CD4-positive, alpha-beta T cell (primary cell): ENCODE data around the gene METTL18. TPM values are rescaled to one million over a fixed set of nuclear protein-coding genes. Genes with fewer than 3 reads are reported as not detected.

Source experiments
- ATAC-seq: fragments of 200-7000 bp; cut with Tn5 transposase; one replicate; pipeline ENCODE4 v1.10.0; 2022; ENCODE audit warnings: mild to moderate bottlenecking; ENCODE audit not compliant: poor library complexity
- CTCF ChIA-PET: fragments of 350-600 bp; sonication (Branson Sonifier 250); formaldehyde crosslinking; loops from one replicate; lab custom pipeline; 2021; ENCODE audit warnings: antibody characterized with exemption, inconsistent platforms; lab: Charles Lee
- POLR2A ChIA-PET: fragments of 350-600 bp; sonication (Branson Sonifier 250); formaldehyde crosslinking; loops from one replicate; lab custom pipeline; 2021; ENCODE audit warnings: antibody characterized with exemption, inconsistent platforms; lab: Charles Lee
- DNase-seq, 14 experiments: peaks; one replicate each; pipeline ENCODE4 v3.0.0-alpha.2; 2013 to 2020; ENCODE audit warnings: mixed read lengths in 2 of 14
- H3K27ac ChIP-seq, 2 donors: one replicate each; pipeline versions ENCODE4 v1.5.1 to v1.7.0; 2013; ENCODE audit warnings: low read length in 2 of 2, low read depth in 1 of 2, mild to moderate bottlenecking in 1 of 2
- H3K27me3 ChIP-seq, 2 experiments: 1 replicate in 1 of 2; 2 replicates in 1 of 2; pipeline versions ENCODE4 v1.6.1 to v1.7.0; 2013; ENCODE audit warnings: low read length in 2 of 2, control low read depth in 1 of 2, mild to moderate bottlenecking in 1 of 2, moderate library complexity in 1 of 2; ENCODE audit not compliant: insufficient read depth in 2 of 2, control insufficient read depth in 1 of 2
- H3K36me3 ChIP-seq: one replicate; pipeline ENCODE4 v1.6.1; 2013; ENCODE audit warnings: low read length, control low read depth; ENCODE audit not compliant: insufficient read depth
- H3K4me1 ChIP-seq: one replicate; pipeline ENCODE4 v1.6.1; 2013; ENCODE audit warnings: low read length, control low read depth; ENCODE audit not compliant: insufficient read depth
- H3K4me3 ChIP-seq: one replicate; pipeline ENCODE4 v1.5.1; 2013; ENCODE audit warnings: mild to moderate bottlenecking, low read length, moderate library complexity
- H3K9me3 ChIP-seq, 2 experiments: 1 replicate in 1 of 2; 2 replicates in 1 of 2; pipeline versions ENCODE4 v1.6.1 to v1.7.0; 2013; ENCODE audit warnings: low read length in 2 of 2, mild to moderate bottlenecking in 2 of 2, control low read depth in 1 of 2, moderate library complexity in 1 of 2; ENCODE audit not compliant: control insufficient read depth in 1 of 2, insufficient read depth in 1 of 2
- H3K27ac Mint-ChIP-seq: one replicate; pipeline ENCODE4 v1.8.0; 2020; ENCODE audit warnings: mixed read lengths
- H3K27me3 Mint-ChIP-seq: one replicate; pipeline ENCODE4 v1.8.0; 2021; ENCODE audit warnings: mixed read lengths
- H3K36me3 Mint-ChIP-seq: one replicate; pipeline ENCODE4 v1.8.0; 2021; ENCODE audit warnings: low read depth, mixed read lengths
- H3K4me1 Mint-ChIP-seq: one replicate; pipeline ENCODE4 v1.8.0; 2021; ENCODE audit warnings: low read depth, mixed read lengths
- H3K4me3 Mint-ChIP-seq: one replicate; pipeline ENCODE4 v1.8.0; 2020; ENCODE audit warnings: mild to moderate bottlenecking, mixed read lengths
- H3K9me3 Mint-ChIP-seq: one replicate; pipeline ENCODE4 v1.8.0; 2020; ENCODE audit warnings: mixed read lengths
- CTCF ChIP-seq: fragments of 200-600 bp; IDR thresholded peaks from one replicate; pipeline ENCODE4 v1.8.0; 2022; ENCODE audit warnings: antibody characterized with exemption, mild to moderate bottlenecking
- intact Hi-C, 2 experiments: fragments of 100-400 bp; cut with DNase I in 1 of 2; cut with micrococcal nuclease in 1 of 2; formaldehyde crosslinking; loops; one replicate each; pipeline versions ENCODE4 v1.15.1 to v1.9.0; 2023 to 2025; cut with DNase I, micrococcal nuclease
- total RNA-seq, 174 experiments: library from RNA in 2 of 174; stranded (reverse) in 2 of 174; gene quantifications; one replicate each; pipeline ENCODE4 v1.2.3 and lab custom pipeline; 2021 to 2026

The METTL18 gene
- total RNA-seq, 2 experiments from 2014 or later: 5.1 to 5.6 TPM

GRCh38 chr1:169788402-169788801 lies 6.3 kb downstream of the METTL18 start:
- peaks cover 28% of the 10 kb centered on the region for H3K27me3 Mint-ChIP-seq
- intact Hi-C loops: loop anchor here in 1 of 2 experiments (5.0 kb wide), 1 partner anchor 201 kb away; the partner anchor contains the start of gene F5
- no peaks in the 10 kb centered on the region for H3K9me3 ChIP-seq
- DNase-seq (no peak), ATAC-seq (no peak)
- peaks cover 23% of the 10 kb centered on the region for H3K4me1 Mint-ChIP-seq
- no peak overlapping the region for H3K27ac Mint-ChIP-seq
- no peak overlapping the region for H3K4me3 Mint-ChIP-seq
- peaks cover 20% of the 10 kb centered on the region for H3K36me3 Mint-ChIP-seq
- H3K27me3 ChIP-seq: peaks cover 4 to 17% of the 10 kb centered on the region in 2 experiments
- H3K9me3 Mint-ChIP-seq: no peaks in the 10 kb centered on the region
- ChIA-PET CTCF (no interaction called here), POLR2A (no interaction called here)
- H3K36me3 ChIP-seq: peaks cover 8% of the 10 kb centered on the region
- no peak for TF ChIP-seq CTCF
- H3K27ac ChIP-seq: no peak overlapping the region
- H3K4me3 ChIP-seq: no peak overlapping the region
- no peaks in the 10 kb centered on the region for H3K4me1 ChIP-seq

GRCh38 chr1:169786974-169787373 lies 7.7 kb downstream of the METTL18 start:
- ChIA-PET POLR2A (no interaction called here), CTCF (no interaction called here)
- no peak for TF ChIP-seq CTCF
- Histone ChIP-seq H3K36me3 (no peaks in the 10 kb centered on the region), H3K27me3 (peaks cover 4 to 24% of the 10 kb centered on the region in 2 experiments), H3K9me3 (no peaks in the 10 kb centered on the region), H3K27ac (no peak overlapping the region), H3K4me3 (no peak overlapping the region), H3K4me1 (no peaks in the 10 kb centered on the region)
- Mint-ChIP-seq H3K27ac (no peak overlapping the region), H3K27me3 (peaks cover 37% of the 10 kb centered on the region), H3K4me1 (peaks cover 8% of the 10 kb centered on the region), H3K36me3 (peaks cover 8% of the 10 kb centered on the region), H3K4me3 (no peak overlapping the region), H3K9me3 (no peaks in the 10 kb centered on the region)
- ATAC-seq (no peak), DNase-seq (no peak)
- intact Hi-C loops: loop anchor here in 1 of 2 experiments (5.0 kb wide), 1 partner anchor 200 kb away; the partner anchor contains the start of gene F5

GRCh38 chr1:169785267-169785666 lies 9.4 kb downstream of the METTL18 start:
- peaks cover 37% of the 10 kb centered on the region for H3K27me3 Mint-ChIP-seq
- TF ChIP-seq CTCF: no peak
- no peak overlapping the region for H3K4me3 Mint-ChIP-seq
- no peaks in the 10 kb centered on the region for H3K9me3 ChIP-seq
- ChIA-PET POLR2A (interaction anchor here (0.6 kb wide), 1 partner anchor 34 kb away, joined by 3 read pairs; no protein-coding TSS in a partner anchor), CTCF (no interaction called here)
- no peaks in the 10 kb centered on the region for H3K4me1 ChIP-seq
- no peak overlapping the region for H3K4me3 ChIP-seq
- intact Hi-C loops: loop anchor here in 1 of 2 experiments (5.0 kb wide), 1 partner anchor 198 kb away; the partner anchor contains the start of gene F5
- no peaks in the 10 kb centered on the region for H3K4me1 Mint-ChIP-seq
- H3K27ac Mint-ChIP-seq: no peak overlapping the region
- H3K27ac ChIP-seq: no peak overlapping the region
- H3K36me3 ChIP-seq: no peaks in the 10 kb centered on the region
- peaks cover 6 to 24% of the 10 kb centered on the region in 2 experiments for H3K27me3 ChIP-seq
- H3K36me3 Mint-ChIP-seq: no peaks in the 10 kb centered on the region
- H3K9me3 Mint-ChIP-seq: no peaks in the 10 kb centered on the region
- ATAC-seq: no peak
- no peak for DNase-seq
